Measurements from ENCODE around the gene MAPK13. TPM values are rescaled to one million over a fixed set of nuclear protein-coding genes. Genes with fewer than 3 reads are reported as not detected.

Gene MAPK13
- total RNA-seq, 1 donor = 10.8 TPM

DNA sequence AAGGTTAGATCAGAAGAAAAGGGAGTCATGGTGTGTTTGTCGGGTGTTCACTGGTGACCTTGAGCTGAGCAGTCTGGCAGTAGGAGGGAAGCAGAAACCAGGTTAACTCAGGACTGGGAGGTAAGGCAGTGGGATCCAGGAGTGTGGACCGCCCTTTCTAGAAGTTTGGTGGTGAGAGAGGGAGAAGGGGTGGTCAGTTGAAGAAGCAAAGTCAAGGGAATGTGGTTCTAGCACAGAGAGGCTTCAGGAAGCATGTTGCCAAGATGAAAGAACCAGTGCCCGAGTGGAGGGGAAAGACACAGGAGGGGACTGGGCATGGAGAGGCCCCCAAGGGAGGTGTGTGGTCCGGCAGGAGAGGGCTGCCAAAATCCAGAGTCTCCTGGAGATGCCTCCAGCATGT, 3.6 kb downstream of the MAPK13 start:
- no peak for DNase-seq (ENCODE audit: low read depth)
- H3K4me3 ChIP-seq (ENCODE audit: low read depth, low read length) = no peak overlapping the region
- TF ChIP-seq, protein P1, sequence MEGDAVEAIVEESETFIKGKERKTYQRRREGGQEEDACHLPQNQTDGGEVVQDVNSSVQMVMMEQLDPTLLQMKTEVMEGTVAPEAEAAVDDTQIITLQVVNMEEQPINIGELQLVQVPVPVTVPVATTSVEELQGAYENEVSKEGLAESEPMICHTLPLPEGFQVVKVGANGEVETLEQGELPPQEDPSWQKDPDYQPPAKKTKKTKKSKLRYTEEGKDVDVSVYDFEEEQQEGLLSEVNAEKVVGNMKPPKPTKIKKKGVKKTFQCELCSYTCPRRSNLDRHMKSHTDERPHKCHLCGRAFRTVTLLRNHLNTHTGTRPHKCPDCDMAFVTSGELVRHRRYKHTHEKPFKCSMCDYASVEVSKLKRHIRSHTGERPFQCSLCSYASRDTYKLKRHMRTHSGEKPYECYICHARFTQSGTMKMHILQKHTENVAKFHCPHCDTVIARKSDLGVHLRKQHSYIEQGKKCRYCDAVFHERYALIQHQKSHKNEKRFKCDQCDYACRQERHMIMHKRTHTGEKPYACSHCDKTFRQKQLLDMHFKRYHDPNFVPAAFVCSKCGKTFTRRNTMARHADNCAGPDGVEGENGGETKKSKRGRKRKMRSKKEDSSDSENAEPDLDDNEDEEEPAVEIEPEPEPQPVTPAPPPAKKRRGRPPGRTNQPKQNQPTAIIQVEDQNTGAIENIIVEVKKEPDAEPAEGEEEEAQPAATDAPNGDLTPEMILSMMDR (IDR thresholded peaks at IDR 0.05; ENCODE audit: insufficient read depth, low read depth, low read length) = no peak

DNA sequence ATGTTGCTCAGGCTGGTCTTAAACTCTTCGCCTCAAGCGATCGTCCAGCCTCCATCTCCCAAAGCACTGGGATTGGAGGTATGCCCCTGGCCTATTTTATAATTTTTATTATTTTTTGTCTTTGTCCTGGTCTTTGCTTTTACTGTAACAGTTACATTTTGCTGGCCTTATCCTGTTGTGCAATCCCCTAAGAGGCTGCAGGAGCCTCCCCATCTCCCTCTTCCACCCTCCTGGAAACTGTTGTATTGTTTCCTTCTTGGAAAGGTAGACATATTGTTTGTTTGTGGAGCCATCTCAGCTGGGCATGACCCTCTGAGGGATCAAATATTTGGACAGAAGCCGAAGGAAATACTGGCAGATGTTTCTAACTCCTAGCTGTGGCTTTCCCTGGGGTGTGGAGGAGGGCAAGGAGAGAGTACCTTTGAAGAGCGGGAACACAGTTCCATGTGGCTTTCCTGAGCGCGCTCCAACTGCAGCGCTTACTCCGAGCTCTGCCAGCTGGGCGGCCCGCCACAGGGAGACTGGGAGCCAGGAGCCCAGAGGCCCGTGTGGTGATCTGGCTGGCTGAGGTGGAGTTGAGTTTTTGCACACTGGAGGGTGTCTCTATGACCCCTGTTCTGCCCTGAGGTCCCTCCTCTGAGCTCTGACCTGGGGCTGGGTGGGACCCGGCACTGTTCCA, 4.9 kb downstream of the MAPK13 start:
- DNase-seq (ENCODE audit: low read depth) = no peak
- H3K4me3 ChIP-seq (ENCODE audit: low read depth, low read length) = no peak overlapping the region
- TF ChIP-seq, protein P1 (IDR thresholded peaks at IDR 0.05; ENCODE audit: insufficient read depth, low read depth, low read length) = no peak

DNA sequence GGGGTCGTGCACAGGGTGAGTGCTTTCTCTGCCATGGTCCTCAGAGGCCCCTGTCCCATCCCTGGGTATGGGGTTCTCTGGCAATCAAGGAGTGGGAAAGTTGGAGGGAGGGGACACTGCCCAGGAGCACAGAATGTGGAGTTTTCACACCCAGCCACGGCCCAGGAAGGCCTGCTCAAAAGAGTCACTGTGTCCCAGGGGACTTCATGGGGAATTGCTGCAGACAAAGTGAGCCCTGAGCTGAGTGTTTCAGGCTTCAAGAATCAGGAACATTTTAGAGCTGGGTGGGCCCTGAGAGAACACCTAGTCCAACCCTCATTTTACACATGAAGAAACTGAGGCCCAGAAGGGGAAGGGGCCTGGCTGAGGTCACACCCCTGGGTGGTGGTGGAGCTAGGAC, 5.7 kb downstream of the MAPK13 start:
- DNase-seq (ENCODE audit: low read depth) = no peak
- TF ChIP-seq, protein P1 (IDR thresholded peaks at IDR 0.05; ENCODE audit: insufficient read depth, low read depth, low read length) = no peak
- H3K4me3 ChIP-seq (ENCODE audit: low read depth, low read length) = no peak overlapping the region

DNA sequence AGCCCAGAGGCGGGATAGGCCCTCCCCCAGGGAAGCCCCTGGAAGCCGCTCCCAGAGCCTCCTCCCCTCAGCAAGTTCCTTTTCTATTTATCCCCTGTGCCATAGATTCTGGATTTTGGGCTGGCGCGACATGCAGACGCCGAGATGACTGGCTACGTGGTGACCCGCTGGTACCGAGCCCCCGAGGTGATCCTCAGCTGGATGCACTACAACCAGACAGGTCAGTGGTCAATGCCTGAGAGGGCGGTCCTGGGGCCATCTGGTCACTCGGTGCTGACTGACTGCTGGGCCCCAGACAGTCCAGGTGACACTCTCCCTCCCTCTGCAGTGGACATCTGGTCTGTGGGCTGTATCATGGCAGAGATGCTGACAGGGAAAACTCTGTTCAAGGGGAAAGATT, 6.2 kb downstream of the MAPK13 start:
- H3K4me3 ChIP-seq (ENCODE audit: low read depth, low read length) = no peak overlapping the region
- DNase-seq (ENCODE audit: low read depth) = no peak
- TF ChIP-seq, protein P1 (IDR thresholded peaks at IDR 0.05; ENCODE audit: insufficient read depth, low read depth, low read length) = no peak

DNA sequence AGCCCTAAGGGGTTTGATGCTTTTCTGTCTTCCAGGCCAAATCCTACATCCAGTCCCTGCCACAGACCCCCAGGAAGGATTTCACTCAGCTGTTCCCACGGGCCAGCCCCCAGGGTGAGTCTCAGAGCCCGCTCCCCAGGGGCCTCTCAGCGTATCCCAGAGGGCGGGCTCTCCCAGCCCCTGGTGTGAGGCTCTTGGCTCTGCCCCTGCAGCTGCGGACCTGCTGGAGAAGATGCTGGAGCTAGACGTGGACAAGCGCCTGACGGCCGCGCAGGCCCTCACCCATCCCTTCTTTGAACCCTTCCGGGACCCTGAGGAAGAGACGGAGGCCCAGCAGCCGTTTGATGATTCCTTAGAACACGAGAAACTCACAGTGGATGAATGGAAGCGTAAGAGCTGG, 8.4 kb downstream of the MAPK13 start:
- TF ChIP-seq, protein P1 (IDR thresholded peaks at IDR 0.05; ENCODE audit: insufficient read depth, low read depth, low read length) = no peak
- H3K4me3 ChIP-seq (ENCODE audit: low read depth, low read length) = no peak overlapping the region
- DNase-seq (ENCODE audit: low read depth) = no peak

DNA sequence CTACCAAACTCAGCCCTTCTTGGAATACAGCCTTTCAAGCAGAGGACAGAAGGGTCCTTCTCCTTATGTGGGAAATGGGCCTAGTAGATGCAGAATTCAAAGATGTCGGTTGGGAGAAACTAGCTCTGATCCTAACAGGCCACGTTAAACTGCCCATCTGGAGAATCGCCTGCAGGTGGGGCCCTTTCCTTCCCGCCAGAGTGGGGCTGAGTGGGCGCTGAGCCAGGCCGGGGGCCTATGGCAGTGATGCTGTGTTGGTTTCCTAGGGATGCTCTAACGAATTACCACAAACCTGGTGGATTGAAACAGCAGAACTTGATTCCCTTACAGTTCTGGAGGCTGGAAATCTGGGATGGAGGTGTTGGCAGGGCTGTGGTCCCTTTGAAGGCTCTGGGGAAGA, 9.1 kb downstream of the MAPK13 start:
- TF ChIP-seq, protein P1 (IDR thresholded peaks at IDR 0.05; ENCODE audit: insufficient read depth, low read depth, low read length) = peak; percentile 22
- H3K4me3 ChIP-seq (ENCODE audit: low read depth, low read length) = no peak overlapping the region
- no peak for DNase-seq (ENCODE audit: low read depth)
